GM18526 (cell line): Measurements from ENCODE around the gene MYO5A.

Experiments used
- POLR2A ChIP-seq: IDR thresholded peaks from 3 replicates; pipeline ENCODE4 v1.6.1; 2011; ENCODE audit not compliant: insufficient read length; ENCODE audit errors: extremely low read depth

The MYO5A gene

GRCh38 chr15:52407374-52407773, 121.3 kb downstream of the MYO5A start:
- TF ChIP-seq POLR2A: no peak

- TF ChIP-seq POLR2A: no peak
These were observed 122.1 kb downstream of the MYO5A start for GRCh38 chr15:52406601-52407000.

- TF ChIP-seq POLR2A: no peak
These were observed 122.8 kb downstream of the MYO5A start for GRCh38 chr15:52405856-52406255.

GRCh38 chr15:52397118-52397517, 131.6 kb downstream of the MYO5A start:
- no peak for TF ChIP-seq POLR2A

- no peak for TF ChIP-seq POLR2A
These were observed 134.6 kb downstream of the MYO5A start for GRCh38 chr15:52394118-52394517.

GRCh38 chr15:52392008-52392687, 136.5 kb downstream of the MYO5A start:
- no peak for TF ChIP-seq POLR2A

GRCh38 chr15:52391069-52391468, 137.6 kb downstream of the MYO5A start:
- TF ChIP-seq POLR2A: no peak

- no peak for TF ChIP-seq POLR2A
These were observed 143.0 kb downstream of the MYO5A start for GRCh38 chr15:52385670-52386069.

GRCh38 chr15:52383100-52383588, 145.5 kb downstream of the MYO5A start:
- no peak for TF ChIP-seq POLR2A

GRCh38 chr15:52382647-52383046, 146.0 kb downstream of the MYO5A start:
- no peak for TF ChIP-seq POLR2A

- TF ChIP-seq POLR2A: peak; percentile 44
These were observed 149.1 kb downstream of the MYO5A start for GRCh38 chr15:52379395-52380106.

- TF ChIP-seq POLR2A: peak; percentile 3
These were observed 149.8 kb downstream of the MYO5A start for GRCh38 chr15:52378746-52379394.

GRCh38 chr15:52370010-52370409, 158.7 kb downstream of the MYO5A start:
- TF ChIP-seq POLR2A: no peak

- no peak for TF ChIP-seq POLR2A
These were observed 159.2 kb downstream of the MYO5A start for GRCh38 chr15:52369455-52369854.

GRCh38 chr15:52369030-52369429, 159.7 kb downstream of the MYO5A start:
- no peak for TF ChIP-seq POLR2A

- no peak for TF ChIP-seq POLR2A
These were observed 160.3 kb downstream of the MYO5A start for GRCh38 chr15:52368402-52368801.
